CD4-positive, alpha-beta T cell treated with Interleukin-6 for 4 hours (primary cell): ENCODE measurements around the gene TMEM174.

Source experiments
- DNase-seq: peaks from one replicate; pipeline ENCODE4 v3.0.0-alpha.2; 2020; ENCODE audit warnings: mixed read lengths

TMEM174 gene, protein sequence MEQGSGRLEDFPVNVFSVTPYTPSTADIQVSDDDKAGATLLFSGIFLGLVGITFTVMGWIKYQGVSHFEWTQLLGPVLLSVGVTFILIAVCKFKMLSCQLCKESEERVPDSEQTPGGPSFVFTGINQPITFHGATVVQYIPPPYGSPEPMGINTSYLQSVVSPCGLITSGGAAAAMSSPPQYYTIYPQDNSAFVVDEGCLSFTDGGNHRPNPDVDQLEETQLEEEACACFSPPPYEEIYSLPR

GRCh38 chr5:73172951-73173350 is at the start of gene TMEM174:
Gene TMEM174, plus strand, starts transcription at chr5:73173193. Its CDS starts 51 bp downstream, at chr5:73173244.
- no peak for DNase-seq

DNA sequence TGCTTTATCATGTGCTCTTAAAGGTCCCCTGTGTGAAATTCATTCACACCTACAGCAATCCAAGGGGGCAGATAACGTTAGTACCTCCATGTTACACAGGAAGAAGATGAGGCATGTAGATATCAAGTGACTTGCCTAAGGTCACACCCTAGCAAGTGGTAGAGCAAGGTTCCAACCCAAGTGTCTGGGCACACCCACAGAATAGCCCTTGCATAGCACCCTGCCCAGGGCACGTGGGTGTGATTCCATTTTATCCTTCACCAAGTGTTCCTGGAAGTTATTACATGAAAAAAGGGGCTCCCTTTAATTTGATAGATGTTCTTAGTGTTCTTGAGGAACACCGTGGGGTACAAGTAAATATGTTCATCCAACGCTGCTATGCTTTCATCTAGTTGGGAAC is 47.7 kb upstream of the TMEM174 start:
- no peak for DNase-seq

DNA sequence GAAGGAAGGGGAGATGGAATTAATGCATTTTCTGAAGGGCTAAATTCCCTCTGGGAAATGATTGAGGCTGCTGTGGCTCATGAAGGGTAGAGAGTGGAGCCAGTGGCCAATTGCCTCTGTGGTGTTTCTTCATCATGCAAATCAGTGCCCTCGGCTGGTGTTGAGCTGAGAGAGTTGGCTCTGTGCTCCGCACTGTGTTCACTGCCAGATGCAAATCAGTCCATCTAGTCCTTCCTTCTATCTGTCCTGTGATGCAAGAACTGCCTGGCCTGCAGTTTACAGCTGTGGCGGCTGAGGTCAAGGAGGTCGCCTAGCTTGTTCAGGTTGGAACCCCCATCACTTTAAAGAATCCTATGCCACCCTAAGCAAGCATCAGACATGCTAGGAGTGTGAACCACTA is 46.6 kb upstream of the TMEM174 start:
- no peak for DNase-seq

DNA sequence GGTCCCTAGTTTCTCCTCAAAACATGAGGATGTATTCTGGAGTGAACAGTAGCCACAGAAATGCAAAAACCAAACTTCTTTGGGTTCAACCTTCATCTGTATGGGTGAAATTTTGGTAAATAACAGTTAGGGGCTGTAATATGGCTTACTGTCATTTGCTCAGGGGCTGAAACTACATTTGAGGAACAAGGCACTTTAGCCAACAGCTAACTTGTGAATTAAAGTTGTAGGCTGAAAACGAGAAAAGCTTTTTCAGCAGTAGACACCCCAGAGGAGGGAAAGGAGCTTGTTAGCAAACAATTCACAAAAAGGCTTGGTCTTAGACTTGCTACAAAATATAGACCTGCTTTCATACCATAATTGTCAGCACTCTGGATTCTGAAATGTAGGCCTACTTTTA is 46.0 kb upstream of the TMEM174 start:
- no peak for DNase-seq

- no peak for DNase-seq
Observed at GRCh38 chr5:73129143-73129542, 43.9 kb upstream of the TMEM174 start.

- DNase-seq: no peak
Observed at GRCh38 chr5:73130811-73131210, 42.2 kb upstream of the TMEM174 start.

DNA sequence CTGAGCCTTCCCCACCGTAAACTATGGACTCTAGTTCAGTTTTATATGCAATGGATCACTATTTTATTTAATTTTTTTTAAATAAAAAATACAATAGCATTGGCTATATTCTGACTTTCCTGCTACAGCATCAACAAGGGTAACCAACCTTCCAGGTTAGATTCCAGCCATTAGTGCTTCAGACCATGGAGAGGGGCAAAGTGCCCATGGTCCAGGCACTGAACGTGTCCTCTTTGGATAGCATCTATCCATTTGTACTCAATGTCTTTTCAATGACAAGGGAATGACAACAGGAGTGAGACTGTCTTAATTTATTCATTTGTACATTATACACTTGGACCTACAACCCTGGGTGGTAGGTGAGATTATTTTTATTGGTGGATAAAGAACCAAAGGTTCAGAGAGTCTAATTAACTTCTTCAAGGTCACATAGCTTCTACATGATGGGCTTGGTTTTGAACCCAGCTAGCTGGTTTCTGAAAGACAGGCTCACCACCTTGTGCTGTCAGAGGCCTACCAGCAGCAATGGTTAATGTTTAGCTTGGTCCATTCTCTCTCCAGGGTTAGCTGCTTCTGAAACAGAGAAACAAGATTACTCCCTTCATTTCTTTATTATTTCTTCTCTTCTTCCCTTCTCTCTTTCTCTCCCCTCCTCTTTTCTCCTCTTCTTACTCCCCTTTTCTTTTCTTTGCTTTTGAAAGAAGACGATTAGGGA is 41.1 kb upstream of the TMEM174 start:
- no peak for DNase-seq

- no peak for DNase-seq
Observed at GRCh38 chr5:73132759-73133158, 40.2 kb upstream of the TMEM174 start.

GRCh38 chr5:73135021-73135420 is 38.0 kb upstream of the TMEM174 start:
- DNase-seq: no peak

DNA sequence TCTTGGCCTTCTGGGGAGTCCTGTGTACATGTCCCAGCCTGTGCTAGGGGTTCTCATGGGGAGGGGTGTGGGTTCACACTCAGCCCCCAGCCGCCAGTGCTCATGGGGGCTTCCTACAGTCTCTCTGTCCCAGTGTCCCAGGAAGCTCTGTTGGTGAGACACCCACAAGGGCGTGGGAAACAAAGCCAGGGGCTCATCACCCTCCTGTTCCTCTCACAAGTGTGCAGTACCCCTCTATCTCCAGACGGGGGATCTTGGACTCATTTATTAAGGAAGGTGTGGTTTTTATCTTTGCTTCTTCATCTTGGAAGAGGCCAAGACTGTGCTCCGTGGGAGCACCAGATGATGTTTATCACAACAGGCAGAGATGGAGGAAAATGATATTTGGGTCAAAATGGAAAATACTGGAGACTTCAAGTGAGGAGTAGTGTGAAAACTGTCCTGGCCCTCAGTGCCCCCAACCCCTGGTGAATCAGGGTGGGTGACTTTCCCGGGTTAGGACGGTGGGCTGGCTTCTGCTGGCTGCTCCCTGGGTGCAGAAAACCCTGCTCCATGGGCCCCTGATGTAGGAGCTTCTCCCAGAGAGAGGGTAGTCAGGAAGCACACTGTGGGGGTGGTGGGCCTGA is 37.5 kb upstream of the TMEM174 start:
- no peak for DNase-seq

DNA sequence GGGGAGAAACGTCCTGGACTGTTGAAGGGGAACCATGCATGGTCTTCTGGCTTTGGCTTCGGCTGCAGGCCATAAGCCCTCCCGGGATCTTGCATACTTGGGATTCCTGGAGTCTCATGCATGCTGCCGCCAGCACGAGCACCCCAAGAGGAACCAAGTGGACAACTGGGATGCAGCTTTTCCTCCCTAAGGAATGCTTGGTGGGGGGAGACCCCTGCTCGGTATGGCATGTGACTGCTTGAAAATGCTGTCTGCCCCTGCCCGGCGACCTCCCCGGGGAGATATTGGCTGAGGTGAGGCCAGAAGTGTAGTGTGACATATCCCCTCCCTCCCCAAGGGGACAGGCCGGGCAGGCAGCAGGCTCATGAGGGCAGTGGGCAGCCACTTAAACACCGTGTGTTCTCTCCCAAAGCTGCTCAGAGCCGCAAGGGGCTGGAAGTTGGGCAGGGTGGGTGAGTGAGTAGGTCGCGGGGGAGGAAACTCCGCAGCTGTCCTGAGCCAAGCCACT is 36.9 kb upstream of the TMEM174 start:
- no peak for DNase-seq

GRCh38 chr5:73137563-73138530 is 35.1 kb upstream of the TMEM174 start:
- DNase-seq: no peak

GRCh38 chr5:73139485-73139884 is 33.5 kb upstream of the TMEM174 start:
- DNase-seq: no peak

- no peak for DNase-seq
Observed at GRCh38 chr5:73140801-73141200, 32.2 kb upstream of the TMEM174 start.

GRCh38 chr5:73142035-73142434 is 31.0 kb upstream of the TMEM174 start:
- DNase-seq: no peak

DNA sequence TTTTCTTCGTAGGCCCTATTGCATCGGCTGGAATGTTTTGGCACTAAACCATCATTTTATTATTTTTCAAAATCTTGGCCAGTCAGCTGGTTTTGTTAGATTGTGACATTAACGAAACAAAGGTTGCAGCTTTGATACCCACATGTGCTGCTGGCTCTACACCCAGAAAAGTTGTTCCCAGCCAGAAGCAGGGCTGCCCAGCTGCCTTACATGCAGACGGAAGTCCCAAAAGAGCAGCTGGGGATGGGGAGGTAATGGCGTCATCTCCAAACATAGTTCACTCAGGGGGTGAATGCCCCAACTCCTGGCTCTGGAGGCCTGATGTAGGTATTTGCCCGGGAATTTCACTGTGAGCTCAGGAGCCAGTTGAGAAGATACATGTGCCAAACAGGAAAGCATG is 29.3 kb upstream of the TMEM174 start:
- no peak for DNase-seq

- DNase-seq: no peak
Observed at GRCh38 chr5:73149540-73149939, 23.5 kb upstream of the TMEM174 start.

DNA sequence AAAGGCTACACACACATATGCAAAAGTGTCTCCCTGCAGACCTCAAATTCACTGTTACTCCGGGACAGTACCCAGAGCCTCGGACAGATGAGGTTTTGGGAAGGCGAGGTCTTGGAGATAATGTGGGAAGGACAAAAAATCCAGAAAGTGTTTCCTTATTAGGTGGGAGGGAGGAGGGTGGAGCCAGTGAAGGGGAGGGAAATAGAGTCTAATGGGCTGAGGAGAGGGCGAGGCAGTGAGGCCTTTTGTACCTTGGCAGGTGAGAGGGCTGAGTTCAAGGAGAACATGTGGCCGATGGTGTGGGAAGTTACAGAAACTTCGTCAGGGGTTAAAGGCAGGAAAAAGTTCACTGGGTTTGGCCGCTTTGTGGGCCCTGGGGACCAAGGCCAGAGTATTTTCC is 22.1 kb upstream of the TMEM174 start:
- DNase-seq: no peak

- DNase-seq: no peak
Observed at GRCh38 chr5:73151766-73152410, 21.1 kb upstream of the TMEM174 start.

DNA sequence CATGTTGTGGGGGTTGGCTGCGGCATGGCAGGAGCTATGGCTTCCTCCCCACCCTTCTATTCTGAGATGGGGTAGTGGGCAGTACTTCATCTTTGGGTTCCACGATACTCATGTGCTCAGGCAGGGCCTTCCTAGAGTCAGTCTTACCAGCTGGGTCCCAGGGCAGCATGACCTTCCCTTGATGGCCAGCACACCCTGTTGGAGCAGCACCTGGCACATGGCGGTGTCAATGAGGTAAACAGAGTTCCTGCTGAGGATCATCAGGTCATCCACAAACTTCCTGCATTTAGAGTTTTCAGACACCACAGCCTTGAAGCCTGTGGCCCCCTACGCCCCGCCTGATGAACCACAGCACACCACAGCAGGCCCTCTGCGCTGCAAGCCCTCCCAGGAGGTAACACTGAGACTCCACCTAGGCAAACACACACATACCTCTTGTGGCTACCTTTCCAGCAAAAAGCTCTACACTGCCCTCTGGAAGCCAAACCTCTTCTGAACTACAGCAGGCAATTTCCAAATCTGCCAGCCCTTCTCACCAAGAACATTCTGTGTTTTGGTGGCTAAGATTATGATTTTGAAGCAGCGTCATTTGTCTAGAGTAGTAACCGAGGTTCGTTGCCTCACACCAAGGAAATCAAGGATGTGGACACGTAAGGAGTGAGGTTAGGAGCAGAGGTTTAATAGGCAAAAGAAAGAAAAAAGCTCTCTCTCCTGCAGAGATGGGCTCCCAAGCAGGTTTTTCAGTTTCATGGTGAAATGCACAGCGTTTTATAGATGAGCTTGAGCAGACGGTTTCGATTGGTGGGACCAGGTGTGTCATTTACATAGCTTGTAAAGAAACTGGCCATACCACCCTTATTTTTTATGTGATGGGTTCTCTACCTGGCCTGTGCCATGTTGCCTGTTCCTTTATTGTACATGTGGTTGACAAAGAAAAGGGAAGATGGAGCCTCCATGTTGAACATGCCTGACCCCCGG is 20.3 kb upstream of the TMEM174 start:
- DNase-seq: no peak

DNA sequence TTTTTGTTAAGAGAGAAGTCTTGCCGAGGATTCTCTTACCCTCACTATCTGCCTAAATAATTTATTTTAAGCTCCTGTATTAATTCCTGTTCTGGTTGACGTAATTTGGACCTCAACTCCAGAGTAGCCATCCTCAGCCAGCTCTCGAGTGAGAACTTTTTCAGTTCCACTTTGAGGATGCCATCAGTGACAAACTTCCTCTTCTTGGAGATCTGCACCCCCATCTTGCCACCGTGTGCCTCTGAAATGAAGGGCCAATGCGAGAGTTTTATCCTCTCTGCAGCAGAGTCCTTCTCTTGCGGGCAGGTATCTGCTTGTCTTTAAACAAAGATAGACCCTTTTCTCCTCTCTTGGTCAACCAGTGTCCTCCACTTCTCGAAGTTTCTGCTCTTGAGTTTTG is 19.5 kb upstream of the TMEM174 start:
- DNase-seq: no peak
